GM19467 (cell line): Measurements from ENCODE around the gene XYLB.

ENCODE experiments used
- ATAC-seq: cut with Tn5 transposase; IDR thresholded peaks from one replicate; pipeline ENCODE4 v1.9.1; 2021; ENCODE audit warnings: mild to moderate bottlenecking, moderate library complexity; ENCODE audit not compliant: unreplicated experiment

XYLB gene

DNA sequence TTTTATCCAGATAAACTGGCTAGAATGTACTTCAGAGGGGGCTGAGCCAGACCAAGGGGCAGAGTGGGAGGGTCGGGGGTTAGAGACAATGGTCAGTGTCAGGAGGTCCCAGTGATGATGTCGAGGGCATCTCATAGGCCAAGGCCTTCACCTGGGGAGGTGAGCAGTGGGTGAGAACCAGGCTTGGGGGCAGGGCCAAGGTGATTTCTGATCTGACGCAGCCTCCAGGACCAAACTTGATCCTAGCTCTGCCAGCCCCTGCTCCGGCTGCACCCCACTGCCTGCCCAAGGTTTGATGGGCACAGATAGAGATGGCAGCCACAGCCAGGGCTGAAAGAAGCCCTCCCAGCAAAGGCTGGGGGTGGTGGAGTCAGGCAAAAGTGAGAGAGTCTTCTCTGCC is 14.9 kb downstream of the XYLB start:
- no peak for ATAC-seq

- ATAC-seq: no peak
Observed at GRCh38 chr3:38362825-38363224, 16.2 kb downstream of the XYLB start.

- ATAC-seq: no peak
Observed at GRCh38 chr3:38364721-38365400, 18.3 kb downstream of the XYLB start.

DNA sequence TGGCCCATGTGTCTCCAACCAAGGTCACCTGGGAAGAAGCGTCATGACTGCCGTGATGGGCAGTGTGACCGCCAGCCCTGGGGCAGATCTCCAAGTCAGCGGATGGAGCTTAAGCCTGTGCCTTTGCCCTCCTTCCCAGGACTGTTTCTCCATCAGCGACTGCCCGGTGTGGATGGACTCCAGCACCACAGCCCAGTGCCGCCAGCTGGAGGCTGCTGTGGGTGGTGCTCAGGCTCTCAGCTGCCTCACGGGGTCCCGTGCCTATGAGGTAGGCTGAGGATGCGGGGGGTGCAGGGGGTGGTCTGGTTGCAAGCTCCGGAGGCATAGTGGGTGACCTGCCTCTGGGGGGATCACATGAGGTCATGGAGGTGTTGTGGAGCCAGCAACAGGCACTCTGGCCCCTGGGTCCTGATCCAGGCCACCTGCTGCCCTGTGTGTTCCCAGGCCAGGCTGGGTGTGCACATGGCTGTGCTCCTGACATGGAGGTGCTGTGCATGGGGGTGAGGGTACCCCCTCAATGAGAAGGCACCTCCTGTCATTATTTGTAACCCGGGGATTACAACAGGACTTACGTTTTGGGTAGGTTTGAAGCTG is 19.0 kb downstream of the XYLB start:
- no peak for ATAC-seq

DNA sequence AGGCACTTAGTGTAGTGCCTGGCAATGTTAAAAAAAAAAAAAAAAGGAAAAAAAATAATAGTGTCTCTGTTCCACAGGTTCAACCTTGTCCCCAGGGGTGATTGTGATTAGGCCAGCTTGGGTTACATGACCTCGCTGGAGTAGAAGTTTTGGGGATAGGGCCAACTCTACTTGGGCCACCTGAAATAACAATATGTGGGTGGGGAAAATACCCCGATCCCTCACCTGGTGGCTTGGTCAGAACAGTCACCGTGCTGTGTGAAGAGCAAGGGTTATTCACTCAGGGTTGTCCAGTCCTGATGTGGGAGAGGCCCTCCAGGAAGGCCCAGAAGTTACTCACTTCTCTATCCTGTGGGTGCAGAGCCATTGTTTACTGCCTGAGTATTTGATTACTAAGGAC is 19.5 kb downstream of the XYLB start:
- ATAC-seq: no peak

- ATAC-seq: no peak
Observed at GRCh38 chr3:38367779-38368178, 21.2 kb downstream of the XYLB start.

- ATAC-seq: no peak
Observed at GRCh38 chr3:38368238-38368637, 21.7 kb downstream of the XYLB start.

GRCh38 chr3:38369186-38369585 is 22.6 kb downstream of the XYLB start:
- ATAC-seq: no peak

- ATAC-seq: no peak
Observed at GRCh38 chr3:38370149-38370548, 23.6 kb downstream of the XYLB start.

- ATAC-seq: no peak
Observed at GRCh38 chr3:38370861-38371260, 24.3 kb downstream of the XYLB start.

DNA sequence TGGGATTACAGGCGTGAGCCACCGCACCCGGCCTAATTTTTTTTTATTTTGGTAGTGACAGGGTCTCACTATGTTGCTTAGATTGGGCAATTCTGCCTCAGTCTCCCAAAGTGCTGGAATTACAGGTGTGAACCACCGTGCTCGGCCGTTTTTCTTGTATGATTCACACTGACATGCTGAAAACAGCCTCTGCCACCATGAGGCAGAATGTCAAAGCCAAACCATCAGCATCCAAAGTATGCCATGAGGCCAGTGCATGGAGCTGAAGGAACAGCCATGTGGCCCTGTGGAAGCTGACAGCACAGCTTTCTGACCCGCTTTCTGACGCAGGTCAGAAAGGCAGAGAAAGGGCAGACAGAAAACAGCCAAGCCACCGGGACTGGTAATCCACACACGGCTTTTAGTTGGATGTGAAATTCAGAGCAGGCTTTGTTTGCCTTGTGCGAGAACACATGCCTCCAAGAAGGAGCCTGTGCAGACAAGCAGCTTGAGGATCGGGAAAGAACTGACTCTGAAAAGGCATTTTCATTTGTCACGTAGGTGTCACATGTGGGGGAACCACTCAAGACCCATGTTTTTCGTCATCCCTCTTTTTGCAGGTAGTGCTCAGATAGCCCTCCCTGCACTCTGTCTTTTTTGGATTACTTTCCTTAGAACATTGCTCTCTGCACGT is 25.1 kb downstream of the XYLB start:
- no peak for ATAC-seq

GRCh38 chr3:38372214-38372601 is 25.6 kb downstream of the XYLB start:
- no peak for ATAC-seq

DNA sequence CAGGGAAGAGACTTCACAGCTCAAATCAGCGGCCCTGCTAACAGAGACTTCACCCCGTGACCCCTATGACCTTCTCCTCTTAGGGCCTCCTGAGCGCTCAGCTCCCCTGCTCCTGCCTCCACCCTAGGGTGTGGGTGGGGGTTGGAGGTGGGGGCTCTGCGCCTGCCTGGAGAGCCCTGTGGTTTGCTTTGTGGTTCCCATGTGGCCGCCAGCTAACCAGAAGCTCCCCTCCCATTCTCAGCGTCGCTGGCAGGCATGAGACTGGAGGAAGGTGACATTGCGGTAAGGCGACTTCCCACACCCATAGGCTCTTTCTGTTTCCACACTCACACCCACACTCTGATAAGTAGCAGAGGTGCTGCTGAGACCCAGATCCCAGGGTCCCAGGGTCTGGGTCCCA is 27.6 kb downstream of the XYLB start:
- ATAC-seq: no peak

DNA sequence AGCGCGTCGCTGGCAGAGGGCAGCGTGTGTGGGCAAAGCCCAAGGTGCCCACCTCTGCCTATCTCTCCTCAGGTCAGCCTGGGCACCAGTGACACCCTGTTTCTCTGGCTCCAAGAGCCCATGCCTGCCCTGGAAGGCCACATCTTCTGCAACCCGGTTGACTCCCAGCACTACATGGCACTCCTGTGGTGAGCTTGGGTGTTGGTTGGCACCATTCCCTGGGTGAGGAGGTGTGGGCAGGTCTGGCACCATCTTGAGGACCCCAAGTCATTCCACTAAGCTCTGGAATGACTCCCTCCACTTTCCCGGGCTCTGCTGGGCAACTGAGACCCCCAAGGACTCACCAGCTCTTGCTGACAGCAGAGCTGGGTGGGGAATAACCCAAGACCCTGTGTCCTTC is 28.5 kb downstream of the XYLB start:
- no peak for ATAC-seq

DNA sequence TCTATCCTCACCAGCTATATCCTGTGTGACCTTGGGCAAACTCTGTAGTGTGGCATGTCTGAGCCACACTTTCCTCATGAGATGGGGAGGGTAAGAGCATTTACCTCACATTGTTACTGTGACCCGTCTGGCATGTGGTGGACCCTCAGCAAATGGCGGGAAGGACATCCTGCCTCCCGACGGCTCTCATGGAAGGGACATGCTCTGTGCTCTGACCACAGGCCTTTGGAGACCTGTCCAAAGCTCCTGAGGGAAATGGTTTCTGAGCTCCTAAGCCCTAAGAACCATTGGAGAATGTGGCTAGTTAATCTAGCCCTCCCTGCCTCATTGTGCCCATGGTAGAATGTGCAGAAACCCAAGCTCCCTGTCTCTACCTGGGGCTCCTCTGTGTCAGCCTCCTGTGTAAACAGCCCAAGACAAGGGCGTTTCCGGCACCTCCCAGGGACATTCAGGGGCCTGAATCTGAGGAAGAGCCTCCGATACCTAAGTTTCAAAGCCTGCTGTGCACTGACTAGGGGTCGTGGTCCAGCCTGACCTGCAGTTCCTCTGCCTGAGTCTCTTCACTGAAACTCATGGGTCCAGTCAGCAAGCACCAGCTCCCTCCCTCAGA is 29.0 kb downstream of the XYLB start:
- ATAC-seq: no peak

DNA sequence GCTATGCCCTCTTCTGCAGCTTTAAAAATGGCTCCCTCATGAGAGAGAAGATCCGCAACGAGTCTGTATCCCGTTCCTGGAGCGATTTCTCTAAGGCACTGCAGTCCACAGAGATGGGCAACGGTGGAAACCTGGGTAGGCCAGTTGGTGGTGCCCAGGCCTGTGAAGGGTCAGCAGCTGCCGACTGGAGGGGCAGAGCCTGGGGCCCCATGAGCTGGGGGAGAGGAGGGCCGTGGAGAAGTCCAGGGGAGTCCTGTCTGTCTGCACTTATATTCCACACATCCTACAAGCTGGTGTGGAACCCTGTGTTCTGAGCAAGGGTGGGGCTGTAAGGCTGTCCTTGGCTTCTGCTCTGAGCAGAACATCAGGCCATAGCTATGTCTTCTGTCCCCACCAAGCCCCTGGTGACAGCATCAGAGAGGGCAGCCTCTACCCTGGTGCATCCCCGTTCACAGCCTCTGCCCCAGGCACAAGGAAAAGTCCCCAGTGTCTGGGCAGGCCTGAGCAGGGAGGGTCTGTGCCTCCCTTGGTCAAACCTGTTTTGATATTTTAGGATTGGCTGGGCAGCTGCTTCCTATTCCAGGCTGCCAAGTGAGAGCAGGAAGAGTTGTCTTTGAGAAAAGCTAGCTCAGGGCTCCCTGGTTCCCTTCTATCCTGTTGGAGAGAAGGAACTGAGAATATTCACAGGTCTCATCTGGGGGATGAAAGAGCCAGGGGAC is 29.7 kb downstream of the XYLB start:
- no peak for ATAC-seq

DNA sequence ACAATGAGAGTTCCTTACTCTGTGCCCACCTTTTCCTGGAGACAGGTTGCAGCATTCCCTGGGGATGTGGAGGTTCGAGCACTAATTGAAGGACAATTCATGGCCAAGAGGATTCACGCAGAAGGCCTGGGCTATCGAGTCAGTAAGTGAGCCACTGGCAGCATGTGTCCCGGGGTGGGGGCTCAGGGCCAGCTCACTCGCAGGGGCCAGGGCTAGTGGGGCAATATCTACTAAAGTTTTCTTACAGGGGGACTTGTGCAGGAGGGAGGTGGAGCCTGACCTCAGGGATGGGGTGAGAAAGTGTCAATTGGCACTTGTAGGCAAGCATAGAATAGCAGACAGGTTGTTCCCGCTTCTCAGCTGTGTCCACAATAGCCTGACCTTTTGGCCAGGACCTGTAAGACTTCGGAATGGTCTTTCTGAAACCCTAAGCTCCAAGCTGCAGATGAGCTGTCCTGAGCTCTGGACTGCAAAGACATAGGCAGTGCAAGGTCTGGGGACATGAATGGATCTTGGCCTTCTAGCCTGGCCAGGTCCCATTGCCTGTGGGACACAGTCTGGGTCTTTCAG is 32.7 kb downstream of the XYLB start:
- no peak for ATAC-seq

DNA sequence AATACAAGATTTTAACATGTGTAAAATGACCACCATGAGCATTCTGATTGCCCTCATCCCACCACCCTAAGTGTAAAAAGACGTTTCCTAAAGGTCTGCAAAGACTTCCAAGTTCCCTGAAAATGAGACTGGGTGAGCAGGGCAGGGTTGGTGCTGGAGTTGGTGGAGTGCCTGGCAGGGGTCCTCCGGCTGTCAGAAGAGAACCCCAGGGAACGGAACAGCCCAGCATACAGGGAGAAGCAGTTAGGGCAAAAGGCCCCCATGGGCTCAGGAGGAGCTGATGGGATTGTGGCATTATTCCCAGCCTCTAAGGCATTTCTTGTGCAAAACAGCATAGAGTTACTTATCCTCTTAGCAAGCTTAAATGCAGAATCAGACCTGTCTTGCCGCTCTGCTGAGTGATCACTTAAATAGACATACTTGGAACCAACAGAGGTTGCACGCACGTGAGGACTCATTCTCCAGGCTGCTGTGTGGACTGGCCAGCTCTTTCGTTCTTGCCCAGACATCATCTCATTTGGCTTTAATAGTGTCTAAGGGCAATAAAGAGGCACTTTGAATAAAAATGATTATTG is 36.0 kb downstream of the XYLB start:
- no peak for ATAC-seq

GRCh38 chr3:38383156-38383875 is 36.7 kb downstream of the XYLB start:
- ATAC-seq: no peak
